SK-N-MC (cell line): Measurements from ENCODE around the gene GPX4.

Source experiments
- DNase-seq: peaks from one replicate; pipeline ENCODE4 v3.0.0-alpha.2; 2011; ENCODE audit warnings: low read depth, low spot score
- H3K27ac ChIP-seq: fragments of 200-600 bp; sonication (generic); 2 replicates; pipeline ENCODE4 v1.5.1; 2016; ENCODE audit warnings: mixed run types
- H3K36me3 ChIP-seq: fragments of 200-600 bp; sonication (generic); 2 replicates; pipeline ENCODE4 v1.6.1; 2017; ENCODE audit warnings: antibody characterized with exemption, low read length, mixed read lengths; ENCODE audit not compliant: insufficient read depth
- H3K4me3 ChIP-seq: fragments of 200-600 bp; sonication (generic); 2 replicates; pipeline ENCODE4 v1.5.1; 2016
- H3K9ac ChIP-seq: fragments of 200-600 bp; sonication (generic); 2 replicates; pipeline ENCODE4 v1.8.0; 2017; ENCODE audit warnings: mixed run types, mixed read lengths; ENCODE audit not compliant: insufficient read length
- H3K9me3 ChIP-seq: fragments of 200-600 bp; sonication (generic); 2 replicates; pipeline ENCODE4 v1.6.1; 2017; ENCODE audit warnings: low read depth, mild to moderate bottlenecking, antibody characterized with exemption, low read length, moderate library complexity, mixed read lengths
- EZH2 ChIP-seq: fragments of 200-600 bp; sonication (generic); IDR thresholded peaks from one replicate; pipeline ENCODE4 v1.6.1; 2017; ENCODE audit warnings: antibody characterized with exemption
- FOXP2 ChIP-seq: optimal IDR thresholded peaks from 2 replicates; pipeline ENCODE3; 2011; ENCODE audit warnings: mild to moderate bottlenecking, moderate library complexity; ENCODE audit not compliant: insufficient read depth; ENCODE audit errors: extremely low read length, control extremely low read depth
- POLR2AphosphoS5 ChIP-seq: IDR thresholded peaks from 2 replicates; pipeline ENCODE4 v1.6.1; 2012; ENCODE audit warnings: mild to moderate bottlenecking, low read depth, low read length, borderline replicate concordance

The GPX4 gene

DNA sequence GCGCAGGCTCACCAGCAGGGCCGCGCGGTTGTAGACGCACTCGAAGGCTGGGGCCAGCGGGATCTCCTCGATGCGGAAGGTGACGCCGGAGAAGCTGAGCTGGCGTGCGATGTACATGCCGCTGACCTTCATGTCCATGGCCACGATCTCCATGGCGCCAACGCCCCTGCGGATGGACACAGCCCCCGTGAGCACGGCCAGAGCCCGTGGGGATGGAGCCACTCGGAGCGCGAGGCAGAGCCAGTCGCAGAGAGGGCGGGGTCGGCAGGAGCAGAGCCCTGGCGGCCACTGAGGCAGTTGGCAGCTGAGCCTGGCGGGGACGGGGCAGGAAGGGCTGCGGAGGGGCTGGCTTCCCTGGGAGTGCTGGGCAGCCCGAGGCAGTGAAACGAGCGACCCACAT is 15.2 kb downstream of the GPX4 start:
- DNase-seq, result no peak
- H3K9ac ChIP-seq, result no peak overlapping the region
- no peak for TF ChIP-seq POLR2AphosphoS5
- TF ChIP-seq FOXP2, result no peak
- TF ChIP-seq EZH2, result no peak
- H3K27ac ChIP-seq, result no peak overlapping the region
- H3K9me3 ChIP-seq, result no peaks in the 10 kb centered on the region
- H3K36me3 ChIP-seq, result peaks cover 14% of the 10 kb centered on the region; the same call in 1 of the 2 replicates
- no peak overlapping the region for H3K4me3 ChIP-seq

DNA sequence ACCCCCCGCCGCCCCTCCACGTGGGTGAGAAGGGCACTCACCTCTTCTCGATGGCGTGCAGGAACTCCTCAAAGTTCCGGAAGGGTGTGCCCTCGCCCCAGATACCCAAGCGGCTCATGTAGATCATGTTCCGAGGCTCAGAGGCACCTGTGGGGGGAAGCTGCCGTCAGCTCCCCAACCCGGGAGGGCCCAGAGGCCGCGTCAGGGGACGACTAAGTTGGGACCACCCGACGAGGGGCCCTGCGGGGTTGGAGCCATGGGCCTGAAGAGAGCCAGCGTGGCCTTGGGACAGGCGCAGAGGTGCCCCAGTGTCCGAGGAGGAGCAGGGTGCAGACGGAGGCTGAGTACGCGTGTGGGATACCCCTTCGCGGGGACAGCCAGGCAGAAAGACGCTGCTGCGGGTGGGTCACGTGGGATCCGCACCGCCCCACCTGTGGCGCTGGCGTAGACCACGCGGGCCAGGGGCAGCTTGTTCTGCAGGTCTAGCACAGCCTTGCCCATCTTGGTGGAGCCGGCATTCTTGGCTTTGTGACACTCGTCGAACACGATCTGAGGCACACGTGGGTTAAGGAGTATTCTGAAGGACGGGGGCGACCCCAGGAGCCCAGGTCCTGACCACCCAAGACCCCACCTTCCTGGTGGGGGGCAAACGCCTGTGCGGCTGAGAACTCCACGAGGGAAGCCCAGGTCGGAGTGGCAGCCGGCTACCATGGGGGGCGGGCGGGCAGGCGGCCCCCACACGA is 15.9 kb downstream of the GPX4 start:
- no peaks in the 10 kb centered on the region for H3K9me3 ChIP-seq
- peaks cover 15% of the 10 kb centered on the region; the same call in 1 of the 2 replicates for H3K36me3 ChIP-seq
- no peak overlapping the region for H3K4me3 ChIP-seq
- no peak overlapping the region for H3K9ac ChIP-seq
- H3K27ac ChIP-seq, result no peak overlapping the region
- DNase-seq, result no peak
- TF ChIP-seq POLR2AphosphoS5, result no peak
- TF ChIP-seq FOXP2, result no peak
- no peak for TF ChIP-seq EZH2

DNA sequence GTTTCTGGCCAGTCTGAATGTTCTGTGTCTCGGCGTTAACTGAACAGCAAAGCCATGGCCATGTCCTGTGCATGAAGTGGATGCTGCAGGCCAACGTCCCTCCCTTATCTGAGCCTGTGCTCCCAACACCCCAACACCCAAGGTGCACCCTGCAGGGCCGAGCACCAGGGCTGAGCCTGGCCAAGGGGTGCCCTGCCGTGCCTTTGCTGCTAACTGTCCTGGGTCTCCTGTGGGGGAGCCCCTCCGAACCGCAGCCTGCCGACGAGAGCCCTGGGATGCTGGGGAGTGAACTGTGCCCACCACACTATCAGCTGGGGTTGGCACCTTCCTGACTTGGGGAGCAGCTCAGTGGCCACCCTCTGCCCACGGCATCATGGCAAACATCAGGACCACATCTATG is 17.6 kb downstream of the GPX4 start:
- H3K36me3 ChIP-seq, result peaks cover 15% of the 10 kb centered on the region; the same call in 1 of the 2 replicates

DNA sequence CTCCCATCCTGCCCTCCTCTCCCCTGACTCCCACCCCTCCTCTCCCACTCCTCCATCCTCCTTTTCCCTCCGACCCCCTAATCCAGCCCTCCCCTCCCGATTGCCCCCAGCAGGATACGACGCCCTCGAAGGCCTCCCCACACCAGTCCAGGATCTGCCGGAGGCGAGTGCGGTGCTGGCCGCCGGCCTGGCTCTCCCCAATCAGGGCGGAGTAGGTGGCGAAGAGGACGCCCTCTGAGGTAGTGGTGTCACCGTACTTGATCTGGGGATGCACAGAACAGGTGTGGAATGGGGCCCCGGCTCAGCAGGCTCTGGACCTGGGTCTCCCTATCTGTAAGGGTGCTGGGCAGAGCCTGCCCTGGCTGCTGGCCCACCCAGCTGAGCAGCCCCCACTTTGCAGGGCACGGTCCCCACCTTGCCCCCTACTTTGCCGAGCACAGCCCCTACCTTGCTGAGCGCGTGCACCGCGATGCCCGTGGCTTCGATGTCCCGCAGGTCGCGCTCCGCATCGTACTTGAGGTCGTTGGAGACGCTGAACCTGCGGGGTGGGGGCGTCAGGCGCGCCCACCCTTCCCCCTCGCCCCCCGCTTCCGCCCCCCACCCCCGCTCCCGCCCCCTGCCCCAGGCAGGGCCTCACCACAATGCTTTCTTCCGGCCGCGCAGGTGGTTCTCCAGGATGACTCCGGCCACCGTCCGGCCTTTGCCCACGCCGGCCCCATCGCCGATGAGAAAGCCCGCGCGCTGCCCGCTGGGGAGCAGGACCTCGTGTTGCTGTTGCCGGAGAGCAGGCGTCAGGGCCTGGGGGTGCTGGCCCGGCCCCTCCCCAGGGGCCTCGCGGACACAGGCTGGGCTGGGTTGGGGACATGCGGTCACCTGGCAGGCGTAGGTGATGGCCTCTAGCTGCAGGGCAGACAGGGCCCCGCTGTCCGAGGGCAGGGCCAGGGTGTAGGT is 18.5 kb downstream of the GPX4 start:
- TF ChIP-seq EZH2, result no peak
- no peak for TF ChIP-seq FOXP2
- TF ChIP-seq POLR2AphosphoS5, result no peak
- H3K36me3 ChIP-seq, result peaks cover 12% of the 10 kb centered on the region; the same call in 1 of the 2 replicates
- H3K27ac ChIP-seq, result no peak overlapping the region

More for the DNA sequence above, 17.6 kb downstream of the GPX4 start:
- H3K9me3 ChIP-seq, result no peaks in the 10 kb centered on the region
- H3K9ac ChIP-seq, result no peak overlapping the region
- no peak overlapping the region for H3K27ac ChIP-seq
- no peak for DNase-seq
- TF ChIP-seq EZH2 (no peak), FOXP2 (no peak), POLR2AphosphoS5 (no peak)
- no peak overlapping the region for H3K4me3 ChIP-seq

DNA sequence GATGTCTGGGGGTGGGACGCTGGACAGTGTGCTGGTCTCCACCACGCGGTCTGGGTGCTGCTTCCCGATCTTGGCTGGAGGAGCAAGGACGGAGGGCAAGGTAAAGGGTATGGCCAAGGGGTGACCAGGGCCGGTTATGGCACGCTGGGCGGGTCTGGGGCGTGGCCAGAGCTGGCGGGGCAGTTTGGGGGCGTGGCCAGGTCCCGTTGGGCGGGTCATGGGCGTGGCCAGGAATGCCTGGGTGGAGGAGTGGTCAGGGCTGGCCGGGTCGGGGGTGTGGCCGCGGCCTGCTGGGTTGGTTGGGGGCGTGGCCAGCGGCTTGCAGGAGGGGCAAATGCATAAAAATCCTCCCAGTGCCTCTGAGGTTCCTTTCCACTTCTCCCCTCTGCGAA is 19.2 kb downstream of the GPX4 start:
- no peak overlapping the region for H3K4me3 ChIP-seq
- H3K9me3 ChIP-seq, result no peaks in the 10 kb centered on the region
- H3K9ac ChIP-seq, result no peak overlapping the region
- H3K36me3 ChIP-seq, result peaks cover 12% of the 10 kb centered on the region; the same call in 1 of the 2 replicates
- H3K27ac ChIP-seq, result no peak overlapping the region
- TF ChIP-seq EZH2 (no peak), POLR2AphosphoS5 (no peak), FOXP2 (no peak)
- no peak for DNase-seq

More for the DNA sequence above, 18.5 kb downstream of the GPX4 start:
- Histone ChIP-seq H3K4me3 (no peak overlapping the region), H3K9me3 (no peaks in the 10 kb centered on the region), H3K9ac (no peak overlapping the region)
- DNase-seq, result no peak

DNA sequence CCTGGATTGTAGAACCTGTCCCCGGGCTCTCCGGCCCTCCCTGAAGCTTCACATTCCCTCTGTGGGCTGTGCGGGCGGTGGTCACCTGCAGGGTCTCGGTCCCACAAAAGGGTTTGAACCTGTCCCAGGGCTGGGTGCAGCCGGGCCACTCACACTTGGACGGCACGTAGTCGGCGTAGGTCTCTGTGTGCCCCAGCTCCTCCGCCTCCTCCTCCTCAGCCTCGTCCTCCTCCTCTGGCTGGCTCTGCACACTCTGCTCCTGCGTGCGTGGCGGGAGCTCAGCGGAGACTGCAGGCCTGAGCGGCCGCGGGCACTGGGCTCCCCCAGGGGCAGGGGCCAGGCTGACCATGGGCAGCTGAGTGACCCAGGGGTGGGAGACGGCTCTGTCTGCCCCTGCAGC is 19.6 kb downstream of the GPX4 start:
- DNase-seq, result no peak
- Histone ChIP-seq H3K27ac (no peak overlapping the region), H3K9me3 (no peaks in the 10 kb centered on the region), H3K9ac (no peak overlapping the region), H3K4me3 (no peak overlapping the region), H3K36me3 (peaks cover 12% of the 10 kb centered on the region; the same call in 1 of the 2 replicates)
- TF ChIP-seq EZH2, result no peak
- TF ChIP-seq POLR2AphosphoS5, result no peak
- TF ChIP-seq FOXP2, result no peak

DNA sequence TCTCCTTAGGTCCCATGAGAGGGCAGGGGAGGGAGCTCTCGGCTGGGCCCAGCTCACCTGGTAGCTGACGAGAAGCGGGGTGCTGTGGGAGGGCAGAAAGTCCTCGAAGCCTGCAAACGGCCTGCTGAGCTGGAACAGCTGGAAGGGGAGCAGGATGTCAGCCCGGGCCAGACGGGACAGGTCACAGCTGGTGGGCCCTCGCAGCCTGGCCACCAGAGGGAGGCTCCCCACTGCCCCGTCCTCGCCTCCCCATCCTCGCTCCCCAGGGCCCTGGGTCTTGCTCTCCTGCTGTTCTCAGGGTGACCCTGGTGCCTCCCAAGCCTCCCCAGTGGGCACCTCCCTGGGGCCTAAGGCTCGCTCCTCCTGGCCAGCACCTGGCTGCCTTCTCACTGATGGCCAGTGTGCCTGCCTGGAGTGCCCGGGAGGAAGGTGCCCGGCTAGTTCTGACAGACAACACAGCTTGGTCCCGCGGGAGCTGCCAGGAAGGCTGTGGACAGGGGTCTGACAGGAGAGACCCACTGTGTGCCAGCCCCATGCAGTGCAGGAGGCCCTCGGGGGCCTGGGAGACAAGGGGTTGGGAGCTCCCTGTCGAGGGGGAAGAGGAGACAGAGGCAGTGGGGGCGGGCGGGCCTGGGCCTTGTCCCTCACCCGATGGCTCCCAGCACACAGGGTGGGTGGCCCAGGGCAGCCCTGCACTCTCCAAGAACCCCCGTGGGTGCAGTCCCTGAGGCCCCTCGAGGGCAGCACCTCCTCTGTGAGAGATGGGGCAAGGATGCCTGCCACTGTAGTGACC is 20.3 kb downstream of the GPX4 start:
- H3K4me3 ChIP-seq, result no peak overlapping the region
- H3K36me3 ChIP-seq, result peaks cover 12% of the 10 kb centered on the region; the same call in 1 of the 2 replicates
- no peak for TF ChIP-seq EZH2
- TF ChIP-seq FOXP2, result no peak
- no peak for TF ChIP-seq POLR2AphosphoS5
- DNase-seq, result no peak
- H3K9ac ChIP-seq, result no peak overlapping the region
- H3K27ac ChIP-seq, result no peak overlapping the region
- H3K9me3 ChIP-seq, result no peaks in the 10 kb centered on the region
